ENCODE data around the gene GPX5.

DNA sequence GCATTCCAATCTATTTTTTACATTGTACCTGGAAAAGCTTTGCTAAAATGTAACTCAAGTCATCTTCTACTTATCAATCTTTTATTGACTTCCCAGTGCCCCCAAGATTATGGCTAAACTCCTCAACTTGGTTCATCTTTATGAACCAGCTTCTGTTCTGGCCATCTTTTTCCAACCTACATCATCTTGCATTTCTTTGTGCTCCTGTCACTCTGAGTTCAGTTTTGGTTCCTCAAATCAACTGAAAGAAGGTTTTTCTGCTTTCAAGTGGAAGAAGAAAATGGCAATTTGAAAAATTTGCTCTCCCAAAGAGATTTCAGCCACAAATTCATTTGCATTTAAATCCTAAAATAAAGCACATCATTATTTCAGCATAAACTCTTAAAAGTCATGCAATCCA lies 41.8 kb downstream of the GPX5 start:
- TF ChIP-seq, protein P1, sequence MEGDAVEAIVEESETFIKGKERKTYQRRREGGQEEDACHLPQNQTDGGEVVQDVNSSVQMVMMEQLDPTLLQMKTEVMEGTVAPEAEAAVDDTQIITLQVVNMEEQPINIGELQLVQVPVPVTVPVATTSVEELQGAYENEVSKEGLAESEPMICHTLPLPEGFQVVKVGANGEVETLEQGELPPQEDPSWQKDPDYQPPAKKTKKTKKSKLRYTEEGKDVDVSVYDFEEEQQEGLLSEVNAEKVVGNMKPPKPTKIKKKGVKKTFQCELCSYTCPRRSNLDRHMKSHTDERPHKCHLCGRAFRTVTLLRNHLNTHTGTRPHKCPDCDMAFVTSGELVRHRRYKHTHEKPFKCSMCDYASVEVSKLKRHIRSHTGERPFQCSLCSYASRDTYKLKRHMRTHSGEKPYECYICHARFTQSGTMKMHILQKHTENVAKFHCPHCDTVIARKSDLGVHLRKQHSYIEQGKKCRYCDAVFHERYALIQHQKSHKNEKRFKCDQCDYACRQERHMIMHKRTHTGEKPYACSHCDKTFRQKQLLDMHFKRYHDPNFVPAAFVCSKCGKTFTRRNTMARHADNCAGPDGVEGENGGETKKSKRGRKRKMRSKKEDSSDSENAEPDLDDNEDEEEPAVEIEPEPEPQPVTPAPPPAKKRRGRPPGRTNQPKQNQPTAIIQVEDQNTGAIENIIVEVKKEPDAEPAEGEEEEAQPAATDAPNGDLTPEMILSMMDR (IDR thresholded peaks at IDR 0.05), result no peak
- TF ChIP-seq EZH2 (IDR thresholded peaks at IDR 0.05; ENCODE audit: borderline replicate concordance, insufficient read depth, low read depth, low read length, poor library complexity, severe bottlenecking), result no peak
